ENCODE results near the gene PRR14L. TPM values are rescaled to one million over a fixed set of nuclear protein-coding genes. Genes with fewer than 3 reads are reported as not detected.
"Not testable (repeated sequence)": the region's sequence is repeated elsewhere in the genome, so short reads cannot be mapped to it uniquely, and the experiment has no call there.

The PRR14L gene
- total RNA-seq, 6 experiments from 2014 or later = 11.2 to 22.8 (median 17.0) TPM

DNA sequence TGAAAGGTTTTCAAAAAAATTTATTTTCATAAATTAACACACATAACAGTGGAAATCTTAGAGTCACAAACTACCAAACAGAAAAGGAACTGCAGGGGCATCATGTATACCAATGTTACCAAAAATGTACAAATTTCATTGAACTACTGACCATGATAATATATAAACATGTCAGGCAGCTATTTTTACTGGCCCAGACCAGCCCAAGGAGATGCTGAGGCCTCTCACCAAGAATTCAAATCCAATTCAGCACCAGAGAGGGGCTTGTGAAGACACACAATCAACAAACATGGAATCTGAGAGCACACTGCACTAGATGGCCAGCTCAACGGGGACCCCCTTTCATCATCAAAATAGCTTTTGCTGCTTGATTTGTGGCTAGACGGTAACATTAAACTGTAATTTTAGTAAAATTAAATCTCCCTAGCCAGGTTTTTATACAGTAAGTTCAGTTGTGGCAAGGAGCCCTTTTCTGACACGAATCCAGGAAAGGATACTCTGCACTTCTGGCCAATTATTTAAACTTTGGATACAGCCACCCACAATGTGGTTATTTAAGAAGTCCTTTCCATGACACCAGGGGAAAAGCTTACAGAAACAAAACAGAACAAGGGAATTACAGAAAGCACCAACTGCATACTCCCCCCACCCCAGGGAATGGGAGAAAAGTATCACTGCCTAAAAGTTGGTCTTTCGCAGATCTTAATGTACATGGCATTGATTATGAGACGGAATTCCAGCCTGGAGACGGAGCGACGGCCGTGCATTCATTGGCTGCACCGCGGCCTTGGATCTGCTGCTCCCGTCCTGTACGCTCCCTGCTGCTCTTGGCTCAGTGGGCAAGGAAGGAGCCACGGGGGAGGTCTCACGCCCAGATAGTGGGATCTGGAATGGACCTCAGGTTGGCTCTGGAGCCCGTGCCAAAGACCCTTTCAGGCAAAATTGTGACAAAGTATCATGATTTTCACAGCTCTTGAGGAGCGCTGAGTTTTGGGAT is 68.3 kb downstream of the PRR14L start:
- ATAC-seq = no peak
- no peak for TF ChIP-seq POLR2A (IDR thresholded peaks at IDR 0.05)
- TF ChIP-seq, protein P1, sequence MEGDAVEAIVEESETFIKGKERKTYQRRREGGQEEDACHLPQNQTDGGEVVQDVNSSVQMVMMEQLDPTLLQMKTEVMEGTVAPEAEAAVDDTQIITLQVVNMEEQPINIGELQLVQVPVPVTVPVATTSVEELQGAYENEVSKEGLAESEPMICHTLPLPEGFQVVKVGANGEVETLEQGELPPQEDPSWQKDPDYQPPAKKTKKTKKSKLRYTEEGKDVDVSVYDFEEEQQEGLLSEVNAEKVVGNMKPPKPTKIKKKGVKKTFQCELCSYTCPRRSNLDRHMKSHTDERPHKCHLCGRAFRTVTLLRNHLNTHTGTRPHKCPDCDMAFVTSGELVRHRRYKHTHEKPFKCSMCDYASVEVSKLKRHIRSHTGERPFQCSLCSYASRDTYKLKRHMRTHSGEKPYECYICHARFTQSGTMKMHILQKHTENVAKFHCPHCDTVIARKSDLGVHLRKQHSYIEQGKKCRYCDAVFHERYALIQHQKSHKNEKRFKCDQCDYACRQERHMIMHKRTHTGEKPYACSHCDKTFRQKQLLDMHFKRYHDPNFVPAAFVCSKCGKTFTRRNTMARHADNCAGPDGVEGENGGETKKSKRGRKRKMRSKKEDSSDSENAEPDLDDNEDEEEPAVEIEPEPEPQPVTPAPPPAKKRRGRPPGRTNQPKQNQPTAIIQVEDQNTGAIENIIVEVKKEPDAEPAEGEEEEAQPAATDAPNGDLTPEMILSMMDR (IDR thresholded peaks at IDR 0.05) = no peak
- H3K27me3 ChIP-seq = no peaks in the 10 kb centered on the region
- intact Hi-C loops (cut with DNase I) = no loop called here
- no peak for DNase-seq
- no peaks in the 10 kb centered on the region for H3K9me3 ChIP-seq
- WGBS (ENCODE audit: insufficient coverage, low coverage, low lambda C conversion rate, missing lambda C conversion rate) = 89% methylated on average over 13 of the region's 17 CpGs
- H3K27ac ChIP-seq = no peak overlapping the region
- peaks cover 0 to 21% (median 5%) of the 10 kb centered on the region in 4 donors for H3K36me3 ChIP-seq
- no peak overlapping the region for H3K4me3 ChIP-seq
- no peaks in the 10 kb centered on the region for H3K4me1 ChIP-seq

DNA sequence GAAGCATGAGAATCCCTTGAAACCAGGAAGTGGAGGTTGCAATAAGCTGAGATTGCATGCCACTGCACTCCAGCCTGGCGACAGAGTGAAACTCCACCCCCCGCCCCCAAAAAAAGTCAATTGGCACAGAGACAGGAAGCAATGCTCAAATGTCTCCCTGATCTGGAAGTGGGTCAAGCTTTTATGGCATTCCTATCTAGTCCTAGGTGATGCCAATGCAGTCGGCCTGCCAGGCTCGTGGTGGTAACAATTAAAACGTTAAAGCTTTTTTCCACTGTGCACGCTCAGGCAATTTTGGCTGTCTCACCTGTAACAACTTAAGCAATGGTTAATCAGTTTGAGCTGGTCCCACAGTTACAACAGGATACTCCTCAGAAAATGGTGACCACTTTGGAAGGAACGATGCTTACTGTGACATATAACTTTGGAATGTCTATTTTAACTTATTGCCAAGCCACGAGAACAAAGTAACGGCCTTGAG is 69.0 kb downstream of the PRR14L start:
- intact Hi-C loops (cut with DNase I) = no loop called here
- Histone ChIP-seq H3K9me3 (no peaks in the 10 kb centered on the region), H3K27me3 (no peaks in the 10 kb centered on the region), H3K27ac (no peak overlapping the region), H3K4me3 (no peak overlapping the region), H3K36me3 (peaks cover 0 to 18% (median 3%) of the 10 kb centered on the region in 4 donors), H3K4me1 (peaks cover 0 to 4% (median 0%) of the 10 kb centered on the region in 4 donors)
- 80% methylated on average over 5 of the region's 9 CpGs for WGBS (ENCODE audit: insufficient coverage, low coverage, low lambda C conversion rate, missing lambda C conversion rate)
- ATAC-seq = no peak
- TF ChIP-seq, protein P1 (IDR thresholded peaks at IDR 0.05) = no peak
- TF ChIP-seq POLR2A (IDR thresholded peaks at IDR 0.05) = no peak
- DNase-seq = no peak

DNA sequence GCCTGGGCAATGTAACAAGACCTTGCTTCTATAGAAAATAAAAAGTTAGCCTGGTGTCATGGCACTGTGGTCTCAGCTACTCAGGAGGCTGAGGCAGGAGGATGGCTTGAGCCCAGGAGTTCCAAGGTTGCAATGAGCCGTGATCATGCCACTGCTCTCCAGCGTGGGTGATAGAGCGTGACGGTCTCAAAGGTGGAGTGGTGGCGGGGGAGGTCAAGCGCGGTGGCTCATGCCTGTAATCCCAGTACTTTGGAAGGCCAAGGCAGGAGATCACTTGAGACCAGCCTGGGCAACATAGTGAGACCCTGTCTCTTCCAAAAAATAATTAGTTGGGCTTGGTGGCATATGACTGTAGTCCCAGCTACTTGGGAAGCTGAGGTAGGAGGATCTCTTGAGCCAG is 71.2 kb downstream of the PRR14L start:
- WGBS (ENCODE audit: insufficient coverage, low coverage, low lambda C conversion rate, missing lambda C conversion rate) = 90% methylated on average over 4 of the region's 7 CpGs
- peaks cover 0 to 4% (median 0%) of the 10 kb centered on the region in 4 donors for H3K4me1 ChIP-seq
- H3K27me3 ChIP-seq = no peaks in the 10 kb centered on the region
- ATAC-seq (no peak), DNase-seq (no peak)
- no peak overlapping the region for H3K27ac ChIP-seq
- TF ChIP-seq, protein P1 (IDR thresholded peaks at IDR 0.05) = no peak
- no peak for TF ChIP-seq POLR2A (IDR thresholded peaks at IDR 0.05)
- peaks cover 0 to 4% (median 0%) of the 10 kb centered on the region in 4 donors for H3K36me3 ChIP-seq
- H3K4me3 ChIP-seq = no peak overlapping the region
- no peaks in the 10 kb centered on the region for H3K9me3 ChIP-seq
- intact Hi-C loops (cut with DNase I) = no loop called here

DNA sequence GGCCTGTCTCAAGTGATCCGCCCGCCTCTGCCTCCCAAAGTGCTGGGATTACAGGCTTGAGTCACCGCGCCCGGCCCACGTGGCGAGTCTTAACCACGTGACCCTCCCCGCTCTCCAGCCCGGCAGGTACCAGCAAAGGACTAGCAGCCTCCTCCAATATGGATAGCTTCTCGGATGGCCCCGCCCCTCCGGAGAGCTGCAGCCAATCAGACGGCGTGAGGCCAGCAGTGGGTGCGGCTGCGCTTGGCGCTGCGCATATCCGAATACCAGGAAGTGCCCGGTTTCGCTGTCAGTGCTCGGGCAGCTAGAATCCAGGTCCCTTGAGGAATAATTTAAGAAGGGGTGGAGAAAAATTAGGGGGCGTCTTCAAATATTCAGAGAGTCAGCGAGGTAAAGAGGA is 73.2 kb downstream of the PRR14L start:
- ATAC-seq = peak; percentile 100

DNA sequence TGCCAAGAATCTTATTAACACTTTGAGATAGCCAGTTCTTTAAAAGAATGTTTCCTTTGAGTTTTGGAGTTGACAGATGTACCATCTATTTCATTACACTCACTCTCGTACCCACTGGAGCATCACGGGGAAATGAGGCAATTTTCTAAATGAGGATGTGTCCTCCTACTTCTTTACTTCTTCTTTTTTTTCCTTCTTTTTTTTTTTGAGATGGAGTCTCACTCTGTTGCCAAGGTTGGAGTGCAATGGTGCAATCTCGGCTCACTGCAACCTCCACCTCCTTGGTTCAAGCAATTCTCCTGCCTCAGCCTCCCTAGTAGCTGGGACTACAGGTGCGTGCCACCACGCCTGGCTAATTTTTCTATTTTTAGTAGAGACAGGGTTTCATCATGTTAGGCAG is 75.7 kb downstream of the PRR14L start:
- DNase-seq; H3K36me3 ChIP-seq; H3K9me3 ChIP-seq; H3K4me1 ChIP-seq; H3K27ac ChIP-seq; ATAC-seq; H3K4me3 ChIP-seq; H3K27me3 ChIP-seq; intact Hi-C loops (cut with DNase I): not testable (repeated sequence)
- WGBS (ENCODE audit: insufficient coverage, low coverage, low lambda C conversion rate, missing lambda C conversion rate) = 82% methylated on average over 2 of the region's 5 CpGs

More for the DNA sequence above, 73.2 kb downstream of the PRR14L start:
- DNase-seq = peak; percentile 91 to 95 (median 93)
- peaks cover 0 to 4% (median 0%) of the 10 kb centered on the region in 4 donors for H3K4me1 ChIP-seq
- 8% methylated on average over 25 of the region's 25 CpGs for WGBS (ENCODE audit: insufficient coverage, low coverage, low lambda C conversion rate, missing lambda C conversion rate)
- intact Hi-C loops (cut with DNase I) = no loop called here
- no peaks in the 10 kb centered on the region for H3K36me3 ChIP-seq
- no peaks in the 10 kb centered on the region for H3K27me3 ChIP-seq
- H3K9me3 ChIP-seq = no peaks in the 10 kb centered on the region
- peak overlapping the region; percentile 23 to 54 (median 32) for H3K4me3 ChIP-seq
- H3K27ac ChIP-seq = peak overlapping the region in 1 of 3 donors; percentile 29
- TF ChIP-seq, protein P1 (IDR thresholded peaks at IDR 0.05) = no peak
- peak; percentile 43 for TF ChIP-seq POLR2A (IDR thresholded peaks at IDR 0.05)

DNA sequence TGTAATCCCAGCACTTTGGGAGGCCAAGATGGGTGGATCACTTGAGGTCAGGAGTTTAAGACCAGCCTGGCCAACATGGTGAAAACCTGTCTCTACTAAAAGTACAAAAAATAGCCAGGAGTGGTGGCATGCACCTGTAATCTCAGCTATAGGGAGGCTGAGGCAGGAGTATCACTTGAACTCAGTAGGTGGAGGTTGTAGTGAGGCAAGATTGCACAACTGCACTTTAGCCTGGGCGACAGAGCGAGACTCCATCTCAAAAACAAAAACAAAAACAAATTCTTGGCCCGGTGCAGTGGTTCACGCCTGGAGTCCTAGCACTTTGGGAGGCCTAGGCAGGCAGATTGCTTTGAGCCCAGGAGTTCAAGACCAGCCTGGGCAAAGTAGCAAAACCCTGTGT is 81.1 kb downstream of the PRR14L start:
- H3K27me3 ChIP-seq; H3K4me1 ChIP-seq; ATAC-seq; DNase-seq; H3K4me3 ChIP-seq; intact Hi-C loops (cut with DNase I); H3K36me3 ChIP-seq; H3K9me3 ChIP-seq; H3K27ac ChIP-seq: not testable (repeated sequence)
- WGBS (ENCODE audit: insufficient coverage, low coverage, low lambda C conversion rate, missing lambda C conversion rate) = 80% methylated on average over 2 of the region's 4 CpGs
